NCI-H2029 treated with DMSO at 0.1 percent for 48 hours (cell line): Measurements from ENCODE around the gene ARHGDIB.
A peak's percentile ranks its signal among the peaks of the same experiment; 100 is the strongest.

Source experiments
- DNase-seq: peaks from one replicate; lab custom pipeline; 2025; lab: John Stamatoyannopoulos, UW

The ARHGDIB gene

DNA sequence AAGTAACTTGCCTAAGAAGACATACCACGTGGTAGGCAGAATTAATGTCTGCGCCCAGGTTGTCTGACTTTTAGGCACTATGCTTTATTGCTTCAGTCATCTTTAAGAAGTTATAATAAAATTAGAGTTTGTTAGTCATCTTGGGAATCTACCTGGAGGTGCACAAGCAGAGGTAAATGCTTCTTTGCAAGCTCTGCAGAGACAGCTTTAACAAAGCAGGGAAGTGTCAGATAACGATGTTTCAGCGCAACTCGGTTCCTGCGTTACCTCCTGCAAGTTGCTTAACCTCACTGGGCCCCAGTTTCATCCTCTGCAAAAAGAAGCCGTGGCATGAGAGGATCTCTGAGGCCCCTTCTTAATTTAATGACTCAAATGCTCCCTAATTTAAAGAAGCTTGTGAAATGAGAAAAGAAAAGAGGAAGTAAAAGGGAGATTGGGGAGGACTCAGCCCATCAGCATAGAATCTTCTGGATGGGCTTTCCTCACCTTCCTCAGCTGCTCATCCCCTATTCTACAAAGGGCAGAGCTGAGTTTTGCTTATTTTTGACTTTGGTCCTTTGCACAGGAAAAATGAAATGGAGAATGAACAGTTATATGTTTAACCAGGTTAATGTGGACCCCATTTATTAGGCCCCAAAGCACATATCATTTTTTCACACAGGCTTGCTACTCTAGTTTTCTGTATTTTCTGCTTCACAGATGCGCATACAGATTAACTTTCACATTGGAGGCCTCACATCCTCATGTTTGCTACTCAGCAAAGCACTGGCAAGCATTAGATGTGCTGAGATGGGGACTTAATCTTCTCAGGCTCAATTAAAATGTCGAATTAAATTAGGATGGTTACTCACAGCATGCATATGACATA is 5.1 kb downstream of the ARHGDIB start:
- DNase-seq, result no peak

- DNase-seq, result no peak
These were observed 7.1 kb downstream of the ARHGDIB start for GRCh38 chr12:14954269-14954668.

DNA sequence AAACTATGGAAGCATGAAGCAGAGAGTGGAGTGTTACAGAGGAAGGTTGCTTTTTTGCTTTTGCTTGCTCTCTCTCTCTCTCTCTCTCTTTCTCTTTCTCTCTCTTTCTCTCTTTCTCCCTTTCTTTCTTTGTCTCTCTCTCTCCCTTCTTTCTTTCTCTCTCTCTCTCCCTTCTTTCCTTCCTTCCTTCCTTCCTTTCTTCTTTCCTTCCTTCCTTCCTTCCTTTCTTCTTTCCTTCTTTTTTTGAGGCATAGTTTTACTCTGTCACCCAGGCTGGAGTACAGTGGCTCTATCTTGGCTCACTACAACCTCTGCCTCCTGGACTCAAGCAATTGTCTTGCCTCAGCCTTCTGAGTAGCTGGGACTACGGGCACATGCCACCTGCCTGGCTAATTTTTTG is 7.6 kb downstream of the ARHGDIB start:
- no peak for DNase-seq

- DNase-seq, result peak; percentile 26
These were observed 9.0 kb downstream of the ARHGDIB start for GRCh38 chr12:14952299-14952921.

DNA sequence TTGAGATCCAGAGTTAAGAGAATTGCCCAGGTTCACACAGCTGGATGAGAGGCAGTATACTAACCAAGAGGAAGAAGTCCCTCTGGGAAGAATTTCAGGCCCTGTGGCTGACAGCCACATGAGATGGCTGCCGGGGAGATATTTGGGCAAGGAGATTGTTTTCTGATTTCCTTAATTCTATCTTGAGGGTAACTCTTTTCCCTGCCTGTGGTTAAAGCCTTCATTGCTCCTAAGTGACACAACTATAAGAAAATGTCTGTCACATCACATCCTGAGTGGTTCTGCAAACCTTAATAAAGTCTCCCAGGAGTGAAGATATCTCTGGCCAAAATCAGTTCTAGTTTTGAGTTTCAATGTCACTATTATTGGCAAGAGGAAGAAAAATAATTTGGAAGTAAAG is 9.6 kb downstream of the ARHGDIB start:
- DNase-seq, result no peak

GRCh38 chr12:14950982-14951746 is 10.2 kb downstream of the ARHGDIB start:
- DNase-seq, result no peak

DNA sequence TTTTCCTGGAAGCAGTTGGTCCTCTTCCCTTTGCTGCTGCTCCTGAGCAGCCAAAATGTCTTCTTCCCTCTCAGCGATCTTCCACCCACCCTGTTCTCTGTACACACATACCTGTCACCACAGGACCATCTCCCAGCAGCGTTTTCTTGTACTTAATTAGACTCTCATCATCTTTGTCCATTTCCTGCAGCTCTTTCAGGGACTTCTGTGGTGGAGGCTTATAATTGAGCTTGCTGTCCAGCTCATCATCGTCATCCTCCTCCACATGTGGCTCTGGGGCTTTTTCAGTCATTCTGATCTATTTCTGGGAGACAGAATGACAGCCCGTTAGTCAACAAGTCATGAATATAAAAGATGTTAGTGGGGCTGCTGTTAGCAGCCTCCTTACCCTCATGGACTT is 11.0 kb downstream of the ARHGDIB start:
- DNase-seq, result no peak

- no peak for DNase-seq
These were observed 11.8 kb downstream of the ARHGDIB start for GRCh38 chr12:14949631-14950030.

- no peak for DNase-seq
These were observed 12.7 kb downstream of the ARHGDIB start for GRCh38 chr12:14948672-14949071.

- no peak for DNase-seq
These were observed 14.5 kb downstream of the ARHGDIB start for GRCh38 chr12:14946861-14947260.

- no peak for DNase-seq
These were observed 15.2 kb downstream of the ARHGDIB start for GRCh38 chr12:14946162-14946561.

GRCh38 chr12:14942196-14942931 is 19.0 kb downstream of the ARHGDIB start:
- peak; percentile 19 for DNase-seq

DNA sequence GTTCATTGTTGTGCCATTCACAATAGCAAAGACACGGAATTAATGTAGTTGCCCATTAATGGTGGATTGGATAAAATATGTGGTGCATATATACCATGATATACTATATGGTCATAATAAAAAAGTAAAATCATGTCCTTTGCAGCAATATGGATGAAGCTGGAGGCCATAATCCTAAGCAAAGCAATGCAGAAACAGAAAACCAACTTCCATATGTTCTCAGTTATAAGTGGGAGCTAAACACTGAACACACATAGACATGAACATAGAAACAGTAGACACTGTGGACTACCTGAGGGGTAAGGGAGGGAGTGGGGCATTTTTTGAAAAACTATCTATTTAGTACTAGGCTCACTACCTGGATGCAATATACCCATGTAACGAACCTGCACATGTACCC is 20.0 kb downstream of the ARHGDIB start:
- DNase-seq, result no peak

- DNase-seq, result no peak
These were observed 23.1 kb downstream of the ARHGDIB start, which contains the start of gene ERP27 for GRCh38 chr12:14938301-14938700. TSS of gene ERP27 (minus strand) at chr12:14938537. CDS start at chr12:14938508, 29 bp downstream.

- no peak for DNase-seq
These were observed 23.7 kb downstream of the ARHGDIB start for GRCh38 chr12:14937689-14938088.

- DNase-seq, result no peak
These were observed 24.4 kb downstream of the ARHGDIB start for GRCh38 chr12:14937014-14937413.

GRCh38 chr12:14936224-14936861 is 25.1 kb downstream of the ARHGDIB start:
- no peak for DNase-seq

GRCh38 chr12:14935031-14935430 is 26.4 kb downstream of the ARHGDIB start:
- DNase-seq, result no peak

DNA sequence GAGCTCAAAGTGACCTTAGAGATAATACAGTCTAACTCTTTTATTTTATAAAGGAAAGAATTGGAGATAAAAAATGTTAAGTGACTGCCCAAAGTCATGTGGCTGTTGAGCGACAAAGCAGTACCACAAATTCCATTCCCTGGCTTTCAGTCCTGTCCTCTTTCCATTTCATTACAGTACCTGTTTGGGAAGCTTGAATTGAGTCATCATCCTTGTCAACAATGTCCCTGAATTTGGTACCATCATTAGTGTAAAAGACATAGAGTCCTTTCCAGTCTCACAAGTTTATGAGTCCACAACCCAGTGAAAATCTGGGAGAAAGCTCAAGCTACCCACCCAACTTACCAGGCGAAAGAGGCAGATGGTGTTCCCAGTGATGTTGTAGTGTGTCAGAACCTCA is 26.9 kb downstream of the ARHGDIB start:
- DNase-seq, result no peak

DNA sequence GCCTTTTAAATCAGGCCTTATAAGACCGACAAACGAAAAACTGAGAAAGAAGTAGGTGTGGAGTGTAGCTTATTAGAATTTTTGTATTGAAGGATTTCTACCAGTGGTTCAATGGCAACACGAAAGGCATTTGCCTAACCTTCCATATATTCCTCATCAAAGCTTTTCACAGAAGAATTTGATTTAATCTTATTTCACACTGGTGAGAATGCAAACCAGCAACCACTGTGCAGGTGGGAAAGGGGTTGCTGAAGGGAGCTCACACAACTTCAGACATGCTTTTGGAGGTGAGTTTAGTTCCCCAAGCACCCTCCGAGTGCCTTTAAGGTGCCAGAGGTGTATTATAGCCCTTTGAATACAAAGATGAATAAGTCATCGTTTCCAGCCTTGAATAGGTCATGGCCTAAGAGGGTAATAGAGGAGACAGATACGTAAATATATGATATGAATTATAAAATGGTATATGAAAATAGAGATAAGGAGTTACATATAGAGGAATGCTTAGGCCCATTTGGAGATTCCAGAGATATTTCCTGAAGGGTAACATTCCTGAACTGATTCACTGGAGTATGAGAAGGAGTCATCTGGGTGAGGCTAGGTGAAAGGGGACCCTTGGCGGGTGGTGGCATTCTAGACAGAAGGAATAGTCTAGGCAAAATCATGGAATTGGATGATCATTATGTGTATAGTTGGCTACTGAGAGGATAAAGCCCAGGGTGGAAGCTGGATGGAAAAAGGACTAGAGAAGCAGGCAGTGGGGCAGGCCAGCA is 29.4 kb downstream of the ARHGDIB start:
- no peak for DNase-seq

GRCh38 chr12:14931359-14931758 is 30.0 kb downstream of the ARHGDIB start:
- DNase-seq, result no peak
